RWPE2 (cell line): Measurements from ENCODE around the gene DVL1.
"Not testable (repeated sequence)": the region's sequence is repeated elsewhere in the genome, so short reads cannot be mapped to it uniquely, and the experiment has no call there.

Experiments
- ATAC-seq: fragments of 200-7000 bp; cut with Tn5 transposase; 3 replicates; pipeline ENCODE4 v1.9.1; 2021; ENCODE audit warnings: low read depth
- DNase-seq: peaks from one replicate; pipeline ENCODE4 v3.0.0-alpha.2; 2020; ENCODE audit warnings: low spot score
- H3K27ac ChIP-seq: fragments of 450-650 bp; 2 replicates; pipeline ENCODE4 v1.5.1; 2017; ENCODE audit warnings: mild to moderate bottlenecking; ENCODE audit not compliant: poor library complexity, severe bottlenecking
- H3K27me3 ChIP-seq: fragments of 250-450 bp; sonication (Bioruptor Pico); 2 replicates; pipeline ENCODE4 v1.5.1; 2021; ENCODE audit warnings: mild to moderate bottlenecking, moderate library complexity; ENCODE audit not compliant: insufficient read depth, poor library complexity, severe bottlenecking
- H3K36me3 ChIP-seq: fragments of 250-450 bp; sonication (Bioruptor Pico); 2 replicates; pipeline ENCODE4 v1.5.1; 2020; ENCODE audit warnings: low read depth, mild to moderate bottlenecking, moderate library complexity
- H3K4me1 ChIP-seq: fragments of 250-450 bp; sonication (Bioruptor Pico); 2 replicates; pipeline ENCODE4 v1.5.1; 2021; ENCODE audit warnings: mild to moderate bottlenecking, moderate library complexity; ENCODE audit not compliant: insufficient read depth, poor library complexity, severe bottlenecking
- H3K4me3 ChIP-seq: fragments of 250-450 bp; sonication (Bioruptor Pico); 2 replicates; pipeline ENCODE4 v1.5.1; 2021; ENCODE audit warnings: mild to moderate bottlenecking, moderate library complexity; ENCODE audit not compliant: severe bottlenecking
- H3K9me3 ChIP-seq: fragments of 250-450 bp; sonication (Bioruptor Pico); 2 replicates; pipeline ENCODE4 v1.5.1; 2021; ENCODE audit warnings: mild to moderate bottlenecking, moderate library complexity; ENCODE audit not compliant: severe bottlenecking
- CTCF ChIP-seq: fragments of 450-650 bp; IDR thresholded peaks from one replicate; pipeline ENCODE4 v1.5.1; 2017; ENCODE audit warnings: mild to moderate bottlenecking, moderate library complexity; ENCODE audit not compliant: poor library complexity, severe bottlenecking

The DVL1 gene

GRCh38 chr1:1371364-1371745 lies 22.1 kb upstream of the DVL1 start:
- Histone ChIP-seq H3K9me3 (no peaks in the 10 kb centered on the region), H3K27ac (no peak overlapping the region), H3K4me3 (no peak overlapping the region), H3K36me3 (peaks cover 8% of the 10 kb centered on the region), H3K27me3 (no peaks in the 10 kb centered on the region), H3K4me1 (peaks cover 4% of the 10 kb centered on the region)
- DNase-seq (no peak), ATAC-seq (no peak)
- TF ChIP-seq CTCF, result no peak

- ATAC-seq, result no peak
- Histone ChIP-seq H3K9me3 (no peaks in the 10 kb centered on the region), H3K4me3 (no peak overlapping the region), H3K27ac (no peak overlapping the region), H3K27me3 (no peaks in the 10 kb centered on the region), H3K4me1 (peaks cover 4% of the 10 kb centered on the region), H3K36me3 (peaks cover 8% of the 10 kb centered on the region)
- TF ChIP-seq CTCF, result no peak
- DNase-seq, result no peak
Observed at GRCh38 chr1:1370771-1371300, 21.6 kb upstream of the DVL1 start.

- not testable (repeated sequence) for H3K27me3 ChIP-seq, H3K4me1 ChIP-seq, H3K4me3 ChIP-seq, H3K9me3 ChIP-seq, H3K36me3 ChIP-seq, H3K27ac ChIP-seq, ATAC-seq, DNase-seq
Observed at GRCh38 chr1:1370094-1370493, 20.9 kb upstream of the DVL1 start.

GRCh38 chr1:1367315-1367714 lies 18.1 kb upstream of the DVL1 start:
- TF ChIP-seq CTCF, result no peak
- Histone ChIP-seq H3K27me3 (no peaks in the 10 kb centered on the region), H3K27ac (no peak overlapping the region), H3K9me3 (no peaks in the 10 kb centered on the region), H3K36me3 (no peaks in the 10 kb centered on the region), H3K4me1 (no peaks in the 10 kb centered on the region), H3K4me3 (no peak overlapping the region)
- DNase-seq (no peak), ATAC-seq (no peak)

- Histone ChIP-seq H3K9me3 (no peaks in the 10 kb centered on the region), H3K4me3 (no peak overlapping the region), H3K36me3 (no peaks in the 10 kb centered on the region), H3K27ac (no peak overlapping the region), H3K4me1 (no peaks in the 10 kb centered on the region), H3K27me3 (no peaks in the 10 kb centered on the region)
- DNase-seq, result no peak
- TF ChIP-seq CTCF, result no peak
- no peak for ATAC-seq
Observed at GRCh38 chr1:1366699-1367066, 17.5 kb upstream of the DVL1 start.
